GM13977 (cell line): ENCODE measurements around the gene FKBP8.

Source experiments
- DNase-seq: peaks from one replicate; pipeline ENCODE4 v3.0.0; 2012; ENCODE audit warnings: low spot score
- CTCF ChIP-seq: IDR thresholded peaks from 2 replicates; pipeline ENCODE4 v1.5.1; 2012; ENCODE audit warnings: mild to moderate bottlenecking, control low read depth; ENCODE audit not compliant: insufficient read depth; ENCODE audit errors: extremely low read depth, missing control alignments
- in situ Hi-C: fragments of 300-500 bp; cut with MboI; formaldehyde crosslinking; loops from one replicate; pipeline ENCODE4 v1.12.0; 2022; ENCODE audit warnings: low sequenced_read_pairs, low pct_unique_long_range_greater_than_20kb, mixed read lengths, inconsistent platforms; ENCODE audit not compliant: unreplicated experiment

The FKBP8 gene

DNA sequence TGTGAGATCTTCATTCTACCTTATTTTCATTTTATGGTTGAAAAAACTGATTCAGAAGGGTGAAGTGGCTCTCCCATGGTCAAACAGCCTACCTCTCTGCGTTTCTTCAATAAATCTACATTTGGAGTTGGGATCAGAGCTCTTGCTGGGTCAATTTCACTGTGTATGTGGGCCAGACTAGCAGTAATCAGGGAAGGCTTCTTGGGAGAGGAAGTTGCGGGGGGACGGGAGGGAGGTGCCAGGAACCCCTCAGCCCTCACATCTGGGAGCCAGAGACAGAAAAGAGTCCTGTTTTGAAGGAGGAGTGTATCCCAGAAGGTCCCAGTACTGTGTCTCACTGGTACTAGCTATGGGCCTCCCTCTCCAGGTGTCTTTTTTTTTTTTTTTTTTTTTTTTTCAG, 15.2 kb upstream of the FKBP8 start:
- in situ Hi-C loops, result no loop called here
- no peak for TF ChIP-seq CTCF
- DNase-seq, result no peak

DNA sequence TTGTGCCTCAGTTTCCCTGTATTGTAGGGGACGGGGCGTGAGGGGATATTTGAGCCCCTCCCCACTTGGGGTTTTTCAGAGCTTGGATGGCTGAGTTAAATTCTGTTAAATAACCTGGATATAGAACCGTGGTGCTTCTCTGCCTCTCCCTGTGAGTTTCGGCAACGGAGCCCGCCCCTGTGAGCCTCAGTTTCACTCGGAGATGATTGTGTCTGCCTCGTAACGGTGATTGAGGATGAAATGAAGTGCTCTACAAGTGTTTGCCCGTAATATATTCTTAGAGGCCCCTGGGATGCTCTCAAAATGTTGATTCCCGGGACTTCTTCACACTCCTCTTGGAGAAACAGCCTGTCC, 14.8 kb upstream of the FKBP8 start:
- in situ Hi-C loops, result no loop called here
- DNase-seq, result no peak

DNA sequence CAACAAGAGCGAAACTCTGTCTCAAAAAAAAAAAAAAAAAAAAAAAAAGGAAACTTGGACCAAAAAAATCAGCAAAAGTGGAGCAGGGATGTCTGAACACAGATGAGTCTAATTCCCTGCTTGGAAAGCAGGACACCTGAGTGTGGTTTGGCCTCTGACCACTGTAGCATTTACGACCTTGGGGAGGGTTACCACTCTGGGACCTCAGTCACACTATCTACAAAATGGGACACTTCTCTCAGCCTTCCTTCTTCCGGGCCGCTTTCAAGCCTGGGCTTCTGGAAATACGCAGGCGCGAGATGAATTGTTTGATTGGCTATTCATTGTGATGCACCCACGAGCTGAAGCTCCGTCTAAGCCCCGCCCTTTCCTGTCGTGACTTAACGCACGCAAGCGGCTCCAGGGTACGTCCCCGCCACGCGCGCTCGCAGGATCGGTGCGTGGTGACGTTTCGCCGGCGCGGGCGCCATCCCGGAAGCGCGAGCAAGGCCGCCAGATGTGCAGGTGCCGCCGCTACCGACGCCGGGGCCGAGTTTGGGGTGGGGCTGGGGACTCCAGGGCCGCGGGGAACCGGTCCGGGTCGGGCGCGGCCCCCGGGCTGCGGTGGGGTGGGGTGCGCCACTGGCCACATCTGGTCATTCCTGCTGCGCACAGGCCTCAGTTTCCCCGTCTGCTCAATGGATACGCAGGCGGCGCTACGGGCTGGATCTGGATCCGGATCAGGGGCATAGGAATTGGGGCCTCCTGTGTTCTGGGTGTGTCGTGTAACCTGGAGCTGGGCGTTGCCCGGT, 14.2 kb upstream of the FKBP8 start, which contains the start of gene KXD1:
Gene KXD1 (plus strand): TSS at position 460 of the 791 bp plus-strand sequence. CDS start 4,187 bp downstream, outside the sequence.
- in situ Hi-C loops, result no loop called here
- no peak for TF ChIP-seq CTCF
- peak; percentile 99 for DNase-seq

More for the DNA sequence above, 14.8 kb upstream of the FKBP8 start:
- TF ChIP-seq CTCF, result no peak

GRCh38 chr19:18551631-18552030, 8.3 kb upstream of the FKBP8 start:
- in situ Hi-C loops, result no loop called here
- TF ChIP-seq CTCF, result no peak
- no peak for DNase-seq

- in situ Hi-C loops, result no loop called here
- peak; percentile 41 for TF ChIP-seq CTCF
Observed at GRCh38 chr19:18543814-18544475, 572 bp upstream of the FKBP8 start.

DNA sequence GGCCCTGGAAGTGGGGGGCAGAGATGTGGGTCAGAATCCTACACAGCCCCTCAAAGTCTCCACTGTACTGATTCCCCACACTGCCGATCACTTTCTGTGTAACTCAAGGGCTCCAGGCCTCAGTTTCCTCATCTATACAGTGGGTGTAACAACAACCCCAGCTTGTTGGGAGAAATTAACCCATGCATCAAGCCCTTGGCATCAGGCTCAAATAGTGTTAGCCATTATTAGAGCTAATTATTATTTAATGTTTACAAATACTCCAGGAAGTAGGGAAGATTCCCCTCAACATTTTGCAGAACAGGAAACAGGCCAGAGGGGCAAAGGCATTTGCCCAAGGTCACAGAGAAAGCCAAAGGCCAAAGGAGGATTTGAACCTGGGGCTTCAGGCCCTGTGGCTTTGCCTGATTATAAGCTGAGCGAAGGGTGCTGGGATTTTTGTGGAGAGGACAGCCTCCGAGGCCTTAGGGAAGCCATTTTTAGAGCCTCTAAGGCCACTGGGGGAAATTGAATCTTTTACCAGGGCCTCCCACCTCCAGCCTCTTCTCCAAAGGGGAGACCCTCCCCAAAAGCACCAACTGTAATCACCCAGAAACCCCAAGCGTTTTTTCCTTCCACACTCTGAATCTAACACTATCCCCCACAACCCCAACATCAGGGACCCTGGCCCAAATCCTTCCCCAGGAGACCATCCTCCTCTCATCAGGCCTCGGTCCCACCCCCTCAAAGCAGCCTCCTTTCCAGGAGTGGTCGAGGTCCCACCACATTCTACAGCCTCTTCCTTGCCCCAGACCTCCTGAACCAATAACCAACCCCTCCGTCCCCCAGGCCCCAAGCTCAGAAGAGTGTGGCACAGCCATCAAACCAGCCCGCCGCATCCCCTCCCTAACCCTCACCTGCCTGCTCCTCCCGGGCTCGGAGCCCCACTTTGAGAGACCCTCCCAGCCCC, 1.1 kb downstream of the FKBP8 start:
- no peak for TF ChIP-seq CTCF
- peak; percentile 62 for DNase-seq
- in situ Hi-C loops, result no loop called here

More at GRCh38 chr19:18543814-18544475, 572 bp upstream of the FKBP8 start:
- peak; percentile 89 for DNase-seq
